NCI-H82 treated with DMSO at 0.1 percent for 48 hours (cell line): ENCODE data around the gene ROR2.
"Not testable (repeated sequence)": the region's sequence is repeated elsewhere in the genome, so short reads cannot be mapped to it uniquely, and the experiment has no call there.

ENCODE experiments used
- DNase-seq: peaks from one replicate; lab custom pipeline; 2025; ENCODE audit not compliant: unreplicated experiment; lab: John Stamatoyannopoulos, UW

Gene ROR2

DNA sequence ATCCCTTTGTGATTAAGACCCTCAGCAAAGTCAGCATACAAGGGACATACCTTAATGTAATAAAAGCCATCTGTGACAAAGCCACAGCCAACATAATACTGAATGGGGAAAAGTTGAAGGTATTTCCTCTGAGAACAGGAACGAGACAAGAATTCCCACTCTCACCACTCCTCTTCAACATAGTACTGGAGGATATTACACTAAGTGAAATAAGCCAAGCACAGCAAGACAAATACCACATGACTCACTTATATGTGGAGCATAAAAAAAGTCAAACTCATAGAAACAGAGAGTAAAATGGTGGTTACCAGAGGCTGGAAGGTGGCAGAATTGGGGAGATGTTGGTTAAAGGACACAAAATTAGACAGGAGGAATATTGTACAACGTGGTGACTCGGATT is 408.3 kb downstream of the ROR2 start:
- no peak for DNase-seq

DNA sequence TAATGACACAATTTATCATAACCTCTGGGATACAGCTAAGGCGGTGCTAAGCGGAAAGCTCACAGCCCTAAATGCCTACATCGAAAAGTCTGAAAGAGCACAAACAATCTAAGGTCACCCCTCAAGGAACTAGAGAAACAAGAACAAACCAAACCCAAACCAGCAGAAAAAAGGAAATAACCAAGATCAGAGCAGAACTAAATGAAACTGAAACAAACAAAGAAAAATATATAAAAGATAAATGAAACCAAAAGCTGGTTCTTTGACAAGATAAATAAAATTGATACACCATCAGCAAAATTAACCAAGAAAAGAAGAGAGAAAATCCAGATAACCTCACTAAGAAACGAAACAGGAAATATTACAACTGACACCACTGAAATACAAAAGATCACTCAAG is 409.5 kb downstream of the ROR2 start:
- not testable (repeated sequence) for DNase-seq

DNA sequence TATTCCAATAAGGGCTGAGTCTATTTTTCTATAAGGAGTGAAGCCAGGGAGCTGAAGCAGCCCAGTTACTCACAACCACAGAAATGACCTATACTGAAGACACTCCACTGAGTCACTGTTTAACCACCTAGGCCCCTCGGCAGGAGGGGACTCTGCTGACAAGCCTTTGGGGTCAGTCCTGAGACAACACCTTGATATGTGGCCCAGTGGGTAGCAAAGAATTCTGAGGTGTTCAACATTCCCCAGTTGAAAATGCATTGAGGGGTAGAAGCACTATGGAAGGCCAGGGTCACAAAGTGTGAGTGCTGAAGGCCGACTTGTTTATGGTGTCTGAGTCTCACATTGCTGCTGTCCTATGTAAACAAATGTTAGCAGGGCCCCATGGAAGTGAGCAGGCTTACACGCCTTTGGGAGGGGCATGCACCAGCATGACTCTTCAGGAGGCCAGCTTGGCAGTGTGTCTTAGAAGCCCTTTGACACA is 413.8 kb downstream of the ROR2 start:
- DNase-seq = no peak

DNA sequence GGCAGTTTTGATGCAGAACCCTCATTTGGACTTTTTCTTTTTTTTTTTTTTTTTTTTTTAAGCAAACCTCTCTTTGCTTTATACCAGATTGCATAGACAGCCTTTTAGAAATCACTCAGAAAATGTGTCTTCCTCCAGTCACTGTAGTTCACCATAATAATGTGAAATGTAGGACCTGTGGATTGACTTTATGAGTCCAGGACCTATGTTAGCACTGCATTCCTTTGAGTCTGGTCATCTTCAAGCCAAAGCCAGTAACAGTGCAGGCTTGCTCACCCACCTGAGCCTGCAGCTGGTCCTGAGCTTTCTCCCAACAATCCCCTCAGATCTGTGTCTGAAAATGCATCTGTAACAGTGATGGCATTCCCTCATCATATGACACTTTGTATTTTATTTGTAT is 415.7 kb downstream of the ROR2 start:
- DNase-seq = no peak

DNA sequence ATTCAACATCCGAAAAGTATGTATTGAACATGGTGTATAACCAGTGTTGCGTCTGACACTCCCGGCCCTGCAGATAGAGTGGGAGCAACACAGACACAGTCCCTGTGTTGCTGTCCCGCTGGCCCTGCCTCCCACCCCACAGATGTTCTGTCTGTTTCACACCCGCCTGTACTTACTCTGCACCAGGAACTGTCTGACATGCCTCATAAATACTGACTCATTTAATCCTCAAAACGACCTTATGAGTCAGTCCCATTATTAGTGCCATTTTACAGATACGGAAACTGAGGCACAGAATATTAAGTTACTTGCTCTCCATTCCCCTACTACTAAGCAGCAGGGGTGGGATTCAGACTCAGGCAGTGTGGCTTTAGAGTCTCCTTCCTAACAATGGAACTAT is 416.6 kb downstream of the ROR2 start:
- no peak for DNase-seq

DNA sequence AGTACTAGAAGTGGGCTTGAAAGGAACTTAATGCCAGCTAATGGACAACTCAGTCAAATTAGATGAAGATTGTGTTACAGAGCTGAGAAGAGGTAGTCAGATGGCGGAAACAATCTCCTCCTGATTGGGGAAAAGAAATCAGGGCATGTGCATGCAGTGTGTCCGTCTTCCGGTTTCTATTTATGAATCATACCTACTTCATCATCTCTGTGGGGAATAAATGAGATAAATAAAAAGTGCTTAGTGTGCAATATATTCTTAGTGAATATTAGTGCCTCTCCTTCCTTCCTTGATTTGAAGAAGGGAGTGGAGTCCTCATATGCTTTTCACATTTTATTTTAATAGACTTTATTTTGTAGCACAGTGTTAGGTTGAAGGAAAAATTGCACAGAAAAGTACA is 417.7 kb downstream of the ROR2 start:
- DNase-seq = no peak

DNA sequence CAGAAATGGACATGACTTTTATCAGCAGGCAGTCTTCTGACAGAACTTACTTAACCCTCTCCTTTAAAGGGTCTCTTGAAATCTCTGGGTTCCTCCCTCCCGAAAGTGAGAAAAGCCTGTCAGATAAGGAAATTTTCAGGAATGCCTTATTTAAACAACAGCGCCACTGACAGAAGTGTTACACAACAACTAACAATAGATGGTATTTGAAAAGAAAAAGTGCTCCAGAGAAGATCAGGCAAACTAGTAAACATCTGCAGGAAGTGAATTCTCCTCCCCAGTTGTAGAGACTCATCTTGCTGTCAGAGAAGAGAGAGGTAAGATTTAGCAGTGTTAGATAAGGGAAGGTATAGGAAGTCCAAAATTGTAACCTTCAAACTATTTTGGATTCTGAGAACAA is 419.2 kb downstream of the ROR2 start:
- no peak for DNase-seq

DNA sequence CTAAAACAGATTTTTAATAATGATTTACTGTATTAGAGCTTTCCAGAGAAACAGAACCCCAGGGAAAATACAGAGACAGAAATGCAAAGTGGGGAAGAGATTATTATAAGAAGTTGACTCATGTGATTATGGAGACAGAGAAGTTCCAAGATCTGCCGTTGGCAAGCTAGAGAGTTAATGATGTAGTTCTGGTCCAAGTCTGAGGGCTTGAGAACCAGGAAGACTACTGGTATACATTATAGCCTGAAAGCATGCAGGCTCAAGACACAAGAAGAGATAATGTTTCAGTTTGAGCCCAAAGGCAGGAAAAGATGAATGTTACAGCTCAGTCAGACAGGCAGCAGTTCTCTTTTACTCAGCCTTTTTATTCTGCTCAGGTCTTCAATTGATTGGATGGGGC is 427.5 kb downstream of the ROR2 start:
- DNase-seq = no peak

DNA sequence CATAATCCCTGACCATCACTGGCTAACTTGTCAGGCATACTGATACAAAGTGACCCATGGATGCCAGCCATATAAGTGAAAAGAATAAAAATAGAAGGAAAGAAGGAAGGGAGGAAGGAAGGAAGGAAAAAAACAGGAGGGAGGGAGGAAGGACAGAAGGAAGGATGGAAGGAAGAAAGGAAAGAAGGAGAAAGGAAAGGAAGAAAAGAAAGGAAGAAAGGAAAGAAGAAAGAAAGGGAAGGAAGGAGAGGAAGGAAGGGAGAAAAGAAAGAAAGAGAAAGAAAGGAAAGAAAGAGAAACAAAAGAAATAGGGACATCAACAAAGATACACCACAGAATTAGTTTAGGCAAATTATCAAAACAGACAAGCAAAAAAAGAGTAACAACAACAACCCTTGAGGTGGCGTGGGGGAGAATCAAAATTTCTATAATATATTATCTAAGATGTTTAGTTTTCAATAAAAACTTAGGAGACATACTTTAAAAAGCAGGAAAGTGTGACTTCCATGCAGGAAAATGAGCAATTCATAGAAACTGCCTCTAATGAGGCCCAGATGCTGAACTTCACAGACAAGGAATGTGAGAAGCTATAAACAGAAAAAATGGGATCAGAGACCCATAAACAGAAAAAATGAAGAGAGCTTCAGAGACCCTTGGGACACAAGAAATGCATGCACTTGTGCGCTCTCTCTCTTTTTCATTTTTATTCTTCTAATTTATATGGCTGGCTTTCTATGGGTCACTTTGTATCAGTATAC is 430.3 kb downstream of the ROR2 start:
- DNase-seq = no peak

DNA sequence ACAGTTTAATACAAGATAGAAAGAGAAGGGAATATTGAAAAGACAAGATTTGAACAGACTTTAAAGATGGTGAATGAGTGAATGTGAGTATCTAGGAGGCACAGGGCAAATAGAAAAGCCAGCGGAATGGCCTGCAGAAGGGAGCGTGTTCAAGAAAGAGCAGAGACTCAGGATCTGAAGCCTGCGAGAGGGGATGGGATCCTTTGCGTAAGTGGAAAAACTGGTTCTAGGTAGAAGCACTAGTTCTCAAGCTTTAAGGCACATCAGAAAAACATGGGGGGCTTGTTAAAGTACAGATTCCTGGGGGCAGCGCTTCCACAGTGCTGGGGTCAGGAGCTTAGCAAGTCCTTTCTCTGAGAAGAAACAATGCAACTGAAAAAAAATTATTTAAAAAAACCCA is 431.6 kb downstream of the ROR2 start:
- DNase-seq = no peak

DNA sequence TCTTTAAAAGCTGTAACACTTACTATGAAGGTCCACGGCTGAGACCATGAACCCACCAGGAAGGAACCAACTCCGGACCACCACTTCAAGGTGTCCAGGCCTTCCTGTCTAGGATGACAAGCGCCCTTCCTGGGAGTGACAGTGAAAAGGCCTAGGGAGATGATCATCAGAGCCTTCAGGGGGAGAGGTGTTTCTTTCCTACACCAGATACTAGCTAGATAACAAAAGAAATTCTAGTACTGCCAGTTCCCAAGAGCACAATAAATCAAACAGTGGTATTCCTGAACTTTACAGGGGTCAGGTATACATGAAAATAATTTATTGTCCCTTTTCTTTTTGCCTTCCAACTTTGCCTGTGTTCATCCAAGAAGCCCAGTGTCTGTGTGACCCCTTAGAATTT is 432.2 kb downstream of the ROR2 start:
- no peak for DNase-seq

DNA sequence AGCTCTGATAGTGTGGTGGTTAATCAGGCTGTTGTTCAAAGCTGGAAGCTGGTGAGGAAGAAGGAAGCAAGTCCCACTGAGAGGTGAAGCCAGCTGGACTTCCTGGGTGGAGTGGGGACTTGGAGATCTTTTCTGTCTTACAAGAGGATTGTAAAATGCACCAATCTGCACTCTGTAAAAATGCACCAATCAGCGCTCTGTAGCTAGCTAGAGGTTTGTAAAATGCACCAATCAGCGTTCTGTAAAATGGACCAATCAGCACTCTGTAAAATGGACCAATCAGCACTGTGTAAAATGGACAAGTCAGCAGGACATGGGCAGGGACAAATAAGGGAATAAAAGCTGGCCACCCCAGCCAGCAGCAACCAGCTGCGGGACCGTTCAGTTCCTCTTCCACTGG is 432.7 kb downstream of the ROR2 start:
- not testable (repeated sequence) for DNase-seq

DNA sequence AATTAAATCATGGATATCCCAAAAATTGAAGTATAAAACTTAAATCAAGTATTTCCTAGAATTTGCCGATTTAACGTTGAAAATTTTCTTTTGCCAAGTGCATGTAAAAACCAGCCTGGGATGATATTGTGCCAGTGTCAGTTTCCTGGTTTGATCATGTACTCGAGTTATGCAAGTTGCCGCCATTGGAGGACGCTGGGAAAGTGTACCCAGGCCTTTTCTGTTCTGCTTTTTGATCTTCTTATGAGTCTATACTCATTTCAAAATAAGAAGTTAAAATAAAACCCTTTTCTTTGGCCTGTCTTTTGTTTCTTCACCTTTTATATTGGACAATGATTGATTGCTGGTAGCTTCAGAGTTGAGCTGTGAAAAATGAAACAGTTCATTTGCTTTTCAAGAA is 433.3 kb downstream of the ROR2 start:
- DNase-seq = no peak

DNA sequence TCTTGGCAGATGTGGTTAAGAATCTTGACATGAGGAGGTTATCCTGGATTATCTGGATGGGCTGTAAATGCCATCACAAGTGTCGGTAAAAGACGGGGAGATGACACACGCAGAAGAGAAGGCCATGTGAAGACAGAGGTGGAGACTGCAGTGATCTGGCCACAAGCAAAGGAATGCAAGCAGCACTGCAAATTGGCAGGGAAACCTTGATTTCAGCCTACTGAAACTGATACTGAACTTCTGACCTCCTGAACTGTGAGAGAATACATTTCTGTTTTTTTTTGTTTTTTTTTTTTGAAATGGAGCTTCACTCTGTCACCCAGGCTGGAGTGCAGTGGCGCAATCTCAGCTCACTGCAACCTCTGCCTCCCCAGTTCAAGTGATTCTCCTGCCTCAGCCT is 433.9 kb downstream of the ROR2 start:
- no peak for DNase-seq

DNA sequence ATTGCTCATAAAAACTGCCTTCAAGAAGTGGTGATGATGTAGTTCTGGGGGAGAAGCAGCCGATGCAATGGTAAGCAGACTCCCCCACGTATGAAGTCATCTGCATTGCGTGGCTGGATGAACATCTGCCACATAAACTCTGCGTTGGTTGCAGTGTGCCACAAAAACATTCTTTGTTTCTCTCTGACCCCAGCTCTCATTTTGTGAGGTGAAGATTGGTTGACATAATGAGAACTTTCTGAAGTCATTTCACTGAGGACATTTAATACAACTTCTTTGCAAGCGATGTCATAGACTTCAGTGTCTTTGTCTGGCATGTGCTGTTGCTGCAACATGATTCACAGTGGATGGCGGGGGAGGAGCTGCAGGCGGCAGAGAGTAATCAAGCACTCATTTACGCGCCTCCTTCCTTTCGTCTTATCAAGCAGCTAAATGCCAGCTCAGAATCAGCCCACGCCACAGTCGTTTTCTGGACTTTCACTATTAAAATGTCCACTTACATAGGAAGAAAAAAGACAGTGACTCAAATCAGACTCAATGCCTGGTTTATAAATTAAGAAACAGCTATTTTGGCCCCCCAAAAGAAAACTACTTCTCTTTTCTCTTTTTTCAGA is 434.8 kb downstream of the ROR2 start:
- no peak for DNase-seq
